EL (cell line): ENCODE measurements around the gene ARHGEF17.
A peak's percentile ranks its signal among the peaks of the same experiment; 100 is the strongest.

Source experiments
- DNase-seq: peaks from one replicate; pipeline ENCODE4 v3.0.0-alpha.2; 2016

ARHGEF17 gene

GRCh38 chr11:73383249-73384124 is 75.4 kb downstream of the ARHGEF17 start:
- no peak for DNase-seq

- no peak for DNase-seq
These were observed 76.0 kb downstream of the ARHGEF17 start for GRCh38 chr11:73384125-73384441.

- DNase-seq = no peak
These were observed 76.4 kb downstream of the ARHGEF17 start for GRCh38 chr11:73384531-73384871.

GRCh38 chr11:73384872-73385689 is 77.0 kb downstream of the ARHGEF17 start:
- peak; percentile 18 for DNase-seq

GRCh38 chr11:73386016-73386415 is 77.9 kb downstream of the ARHGEF17 start:
- no peak for DNase-seq

- no peak for DNase-seq
These were observed 78.5 kb downstream of the ARHGEF17 start for GRCh38 chr11:73386546-73386945.

- DNase-seq = no peak
These were observed 79.7 kb downstream of the ARHGEF17 start for GRCh38 chr11:73387594-73388264.

- DNase-seq = peak; percentile 76
These were observed 80.4 kb downstream of the ARHGEF17 start for GRCh38 chr11:73388265-73389133.

- DNase-seq = peak; percentile 61
These were observed 81.1 kb downstream of the ARHGEF17 start for GRCh38 chr11:73389134-73389525.

- DNase-seq = no peak
These were observed 81.8 kb downstream of the ARHGEF17 start for GRCh38 chr11:73389916-73390315.

GRCh38 chr11:73390601-73391565 is 82.8 kb downstream of the ARHGEF17 start:
- no peak for DNase-seq

GRCh38 chr11:73391665-73392064 is 83.6 kb downstream of the ARHGEF17 start:
- no peak for DNase-seq

GRCh38 chr11:73392108-73393010 is 84.3 kb downstream of the ARHGEF17 start:
- no peak for DNase-seq

GRCh38 chr11:73393011-73393380 is 84.9 kb downstream of the ARHGEF17 start:
- DNase-seq = peak; percentile 32

- DNase-seq = peak; percentile 79
These were observed 85.7 kb downstream of the ARHGEF17 start for GRCh38 chr11:73393479-73394415.

- no peak for DNase-seq
These were observed 86.6 kb downstream of the ARHGEF17 start for GRCh38 chr11:73394416-73395296.

GRCh38 chr11:73395297-73396208 is 87.5 kb downstream of the ARHGEF17 start:
- DNase-seq = no peak
